HG03571 (cell line): ENCODE results near the gene TMEM170B.

Experiments
- ATAC-seq: cut with Tn5 transposase; IDR thresholded peaks from one replicate; pipeline ENCODE4 v1.9.1; 2021; ENCODE audit not compliant: unreplicated experiment

TMEM170B gene

DNA sequence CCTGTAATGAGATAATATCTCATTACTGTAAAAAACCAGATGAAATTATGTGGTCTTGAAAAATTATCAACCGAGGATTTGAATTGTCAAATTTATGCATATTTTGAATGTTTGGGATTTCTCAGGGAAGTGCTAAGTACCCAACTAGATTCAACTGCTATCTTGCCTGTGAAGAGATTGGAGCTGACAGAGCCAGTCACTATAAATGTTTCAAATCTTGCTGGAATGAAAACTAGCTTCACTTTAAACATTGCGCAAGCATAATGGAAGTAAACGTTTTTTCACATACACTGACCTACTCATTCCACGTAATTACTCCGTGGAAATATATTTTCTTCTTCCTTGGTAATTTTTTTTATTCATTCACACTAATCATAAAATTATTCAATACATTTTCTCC is 46.7 kb downstream of the TMEM170B start:
- no peak for ATAC-seq

DNA sequence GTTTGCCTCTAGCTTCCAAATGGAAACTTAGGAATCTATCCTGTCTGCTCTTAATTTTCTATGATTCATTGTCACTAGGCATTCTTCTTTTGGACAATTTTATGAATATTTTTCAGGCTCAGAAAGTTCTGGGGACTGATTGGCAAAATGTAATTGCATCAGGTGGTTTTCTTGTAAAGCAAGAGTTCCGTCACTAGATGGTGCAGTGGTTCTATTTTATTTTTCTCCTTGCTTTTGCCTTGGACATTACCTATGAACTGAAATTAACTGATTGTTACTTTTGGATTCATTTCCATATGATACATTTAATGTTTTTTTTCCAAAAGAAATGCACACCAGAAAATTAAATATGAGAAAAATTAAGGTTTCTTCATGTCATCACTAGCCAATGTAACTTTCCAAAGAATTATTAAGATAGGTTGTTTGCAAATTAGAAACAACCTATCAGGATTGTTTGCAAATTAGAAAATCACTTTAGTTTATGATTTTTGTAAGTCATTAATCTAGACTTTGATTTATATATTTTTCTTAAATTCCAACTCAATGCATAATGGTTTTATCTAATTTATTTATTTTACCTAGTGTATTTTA is 48.0 kb downstream of the TMEM170B start:
- no peak for ATAC-seq

DNA sequence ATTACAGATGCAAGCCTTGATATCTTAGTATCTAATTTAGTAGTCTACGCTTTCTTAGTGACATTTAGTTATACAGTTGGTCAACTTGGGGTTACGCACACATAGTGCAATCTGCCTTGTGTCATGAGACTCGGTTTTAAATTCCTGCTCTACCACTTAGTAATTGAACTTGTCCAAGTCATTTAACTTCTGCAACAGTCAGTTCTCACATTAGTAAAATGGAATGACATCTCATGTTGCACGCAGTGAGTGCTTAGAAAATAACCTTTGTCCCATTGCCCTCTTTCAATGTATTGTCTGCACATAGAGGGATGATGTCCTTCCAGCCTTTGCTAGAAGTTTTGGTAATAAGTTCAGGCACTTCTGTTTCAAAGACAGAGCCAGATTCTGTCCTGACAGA is 48.6 kb downstream of the TMEM170B start:
- ATAC-seq: no peak

DNA sequence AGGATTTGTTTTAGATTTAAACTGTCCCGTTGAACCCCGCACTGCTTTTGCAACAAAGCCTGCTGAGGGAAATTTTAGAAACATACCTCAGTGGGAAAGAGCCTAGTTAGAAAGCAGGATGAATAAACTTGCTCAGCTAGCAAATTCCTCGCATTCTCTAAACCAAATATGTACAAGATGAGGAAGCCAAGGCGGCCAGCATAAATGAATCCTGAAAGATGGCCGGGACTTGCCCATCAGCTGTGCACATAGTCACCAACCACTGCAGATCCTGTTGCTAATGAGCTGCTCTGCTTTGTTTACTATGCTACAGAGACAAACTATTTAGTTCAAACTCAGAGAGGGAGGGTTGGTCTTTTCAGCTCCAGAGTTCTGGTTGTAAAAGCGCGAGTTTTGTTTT is 49.0 kb downstream of the TMEM170B start:
- ATAC-seq: no peak

DNA sequence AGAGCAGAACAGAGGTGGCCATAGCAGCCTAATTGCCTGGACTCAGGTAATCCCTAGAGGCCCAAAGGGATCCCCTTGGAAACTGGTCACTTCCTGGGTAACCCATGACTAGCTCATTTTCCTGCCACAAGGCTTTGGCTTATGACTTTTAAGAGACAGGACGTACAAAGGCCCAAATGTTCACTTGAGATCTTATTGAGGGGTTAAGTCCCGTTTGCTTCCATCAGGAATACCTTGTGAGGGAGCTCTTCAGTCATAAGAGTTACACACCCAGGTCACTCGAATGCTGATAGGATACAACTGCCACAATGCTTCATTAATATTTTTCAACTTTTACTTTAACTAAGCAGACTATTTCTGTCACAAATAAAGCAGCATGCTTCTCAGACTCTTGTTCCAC is 51.7 kb downstream of the TMEM170B start:
- ATAC-seq: no peak

DNA sequence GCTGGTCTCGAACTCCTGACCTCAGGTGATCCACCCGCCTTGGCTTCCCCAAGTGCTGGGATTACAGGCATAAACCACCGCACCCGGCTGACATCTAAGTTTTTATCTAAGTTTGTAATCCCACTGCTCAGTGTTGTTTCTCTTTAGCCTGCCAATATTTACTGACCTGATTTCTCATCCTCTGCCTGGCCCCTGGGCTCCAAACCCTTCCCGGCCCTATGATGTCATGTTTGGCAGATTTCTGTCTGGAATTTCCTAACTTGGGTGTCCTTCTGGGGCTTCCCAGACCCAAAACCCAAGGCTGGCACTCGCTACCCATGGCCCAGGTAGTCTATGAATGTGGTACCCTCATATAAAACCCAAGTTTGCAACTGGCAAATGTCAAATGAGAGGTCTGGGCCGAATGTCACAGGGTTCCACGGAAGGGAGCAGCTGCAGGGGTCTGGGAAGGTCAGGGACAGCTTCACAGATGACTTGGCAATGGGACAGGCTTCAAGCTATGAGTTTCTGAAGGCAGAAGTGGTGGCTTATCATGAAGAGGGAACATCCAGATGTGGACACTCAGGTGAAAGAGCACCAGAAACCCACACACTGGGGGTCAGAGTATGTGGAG is 54.9 kb downstream of the TMEM170B start:
- ATAC-seq: no peak

DNA sequence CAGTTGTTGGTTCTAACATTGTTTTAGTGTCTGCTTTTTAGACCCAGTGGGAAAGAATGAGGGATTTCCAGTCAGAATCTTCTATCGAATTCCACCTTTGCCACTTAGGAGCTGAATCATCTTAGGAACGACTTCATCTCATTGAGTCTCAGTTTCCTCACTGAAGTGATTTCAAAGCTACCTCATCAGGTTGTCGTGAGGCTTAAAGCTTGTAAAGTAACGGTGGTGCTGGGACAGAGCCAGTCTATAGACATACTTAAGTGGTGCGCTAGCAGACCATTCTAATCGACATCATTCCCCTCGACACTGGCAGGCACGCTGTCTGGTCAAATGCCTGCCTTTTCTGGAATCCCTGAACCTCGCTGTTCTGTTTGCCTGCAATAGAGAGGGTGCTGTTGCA is 55.5 kb downstream of the TMEM170B start:
- ATAC-seq: no peak

DNA sequence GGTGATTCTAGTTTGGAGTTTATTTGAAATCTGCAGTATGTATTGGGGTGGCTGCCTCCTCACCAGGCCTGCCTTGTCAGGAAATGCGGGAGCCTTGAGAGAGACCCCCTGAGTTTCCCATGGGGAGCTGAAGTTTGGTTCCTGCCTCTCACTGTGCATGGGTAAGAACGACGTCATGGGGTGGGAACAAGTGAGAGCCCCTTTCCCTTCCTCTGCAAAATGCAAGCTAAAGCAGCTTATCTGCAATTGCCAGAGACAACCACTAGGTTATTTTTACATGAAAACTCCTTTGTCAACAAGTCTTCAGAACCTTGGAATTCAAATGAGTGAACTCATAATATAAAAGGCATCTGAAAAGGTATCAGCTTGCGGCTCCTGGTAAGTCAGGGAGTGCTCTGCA is 58.4 kb downstream of the TMEM170B start:
- no peak for ATAC-seq

DNA sequence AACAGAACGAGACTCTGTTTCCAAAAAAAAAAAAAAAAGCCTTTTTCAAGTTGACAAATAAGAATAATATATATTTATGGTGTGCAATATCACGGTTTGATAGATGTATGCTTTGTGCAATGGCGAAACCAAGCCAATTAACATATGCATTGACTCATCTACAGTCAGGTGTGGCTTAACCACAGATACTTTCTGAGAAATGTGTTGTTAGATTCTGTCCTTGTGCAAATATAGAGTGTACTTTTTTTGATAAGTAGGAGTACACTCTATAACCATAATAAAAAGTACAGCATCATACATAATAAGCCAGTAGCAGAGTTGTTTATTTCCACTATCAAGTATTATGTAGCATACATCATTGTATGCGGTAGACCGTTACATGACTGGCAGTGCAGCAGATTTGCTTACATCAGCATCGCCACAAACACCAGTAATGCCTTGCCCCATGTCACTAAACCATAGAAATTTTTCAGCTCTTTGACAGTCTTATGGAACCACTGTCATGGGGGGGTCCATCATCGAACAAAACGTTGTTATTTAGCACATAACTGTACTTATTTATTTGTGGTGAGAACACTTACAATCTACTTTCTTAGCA is 59.2 kb downstream of the TMEM170B start:
- no peak for ATAC-seq

DNA sequence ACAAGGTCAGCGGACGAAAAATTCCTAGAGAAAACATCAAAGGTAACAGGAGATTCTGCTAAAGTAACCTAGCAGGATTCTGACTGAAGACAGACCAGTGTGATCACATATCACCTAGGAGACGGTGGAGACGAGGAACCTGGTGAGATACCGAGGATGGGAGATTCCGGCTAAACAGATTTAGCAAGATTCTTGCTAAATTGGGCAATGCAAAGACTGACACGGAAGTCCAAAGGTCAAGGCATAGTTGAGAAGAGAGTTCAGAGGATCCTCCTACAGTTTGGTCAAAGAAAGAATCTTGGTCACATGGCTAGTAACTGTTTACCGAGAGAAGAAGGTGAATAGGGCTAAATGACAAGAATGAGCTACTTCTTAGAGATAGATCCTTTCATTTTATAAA is 61.1 kb downstream of the TMEM170B start:
- no peak for ATAC-seq

DNA sequence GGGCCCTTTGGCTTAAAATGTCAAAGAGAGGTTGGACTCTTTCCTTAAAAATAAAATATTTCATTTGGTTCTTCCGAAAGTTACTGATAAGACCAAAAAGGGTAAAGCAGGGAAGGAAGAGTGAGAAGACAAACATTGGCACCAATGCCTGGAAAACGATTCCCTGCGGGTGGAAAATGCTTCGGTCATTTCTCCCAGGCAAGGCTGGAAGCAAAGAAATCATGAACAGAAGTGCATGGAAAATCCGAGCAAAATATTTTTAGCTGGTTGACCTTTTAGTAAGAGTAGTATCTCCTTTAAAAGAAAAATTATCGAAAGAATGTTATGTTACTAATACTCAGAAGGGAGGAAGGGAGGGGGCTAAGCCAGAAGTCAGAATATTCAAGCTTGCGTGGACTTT is 62.7 kb downstream of the TMEM170B start:
- ATAC-seq: no peak

DNA sequence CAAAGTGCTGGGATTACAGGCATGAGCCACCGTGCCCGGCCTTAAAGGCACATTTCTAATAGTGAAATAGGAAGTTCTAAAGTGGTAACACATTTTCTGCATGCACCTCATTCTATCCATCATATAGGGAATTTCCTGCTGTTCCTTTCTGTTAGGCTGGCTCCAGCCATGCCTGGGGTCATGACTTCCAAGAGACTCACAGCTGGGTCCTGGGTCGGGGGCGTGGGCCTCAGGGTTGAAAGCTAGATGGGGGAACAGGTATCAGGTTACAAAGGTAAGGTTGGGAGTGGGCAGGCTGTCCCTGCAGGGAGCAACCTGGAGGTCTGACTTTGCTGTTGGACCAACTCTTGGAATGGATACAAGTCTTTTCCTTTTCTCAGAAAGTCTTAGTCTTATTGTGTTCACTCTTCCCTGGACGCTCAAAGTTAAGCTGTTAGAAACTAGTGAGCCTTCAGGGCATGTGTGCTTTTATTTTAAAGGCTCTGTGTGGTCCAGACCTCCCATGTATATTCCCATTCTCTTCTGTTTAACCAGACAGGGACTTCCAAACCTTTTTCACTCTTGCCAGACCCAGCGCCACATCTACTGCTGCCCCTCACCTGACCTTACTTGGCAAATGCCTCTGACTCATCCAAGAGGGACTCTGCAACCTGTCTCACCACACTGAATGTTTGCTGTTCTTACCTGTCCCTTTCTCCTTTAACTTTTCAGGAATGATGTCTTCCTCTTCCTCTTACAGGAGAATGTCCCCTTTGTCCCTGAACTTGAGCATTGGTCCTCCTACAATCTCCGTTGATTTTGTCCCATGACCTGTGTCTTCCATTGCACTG is 64.4 kb downstream of the TMEM170B start:
- ATAC-seq: no peak

DNA sequence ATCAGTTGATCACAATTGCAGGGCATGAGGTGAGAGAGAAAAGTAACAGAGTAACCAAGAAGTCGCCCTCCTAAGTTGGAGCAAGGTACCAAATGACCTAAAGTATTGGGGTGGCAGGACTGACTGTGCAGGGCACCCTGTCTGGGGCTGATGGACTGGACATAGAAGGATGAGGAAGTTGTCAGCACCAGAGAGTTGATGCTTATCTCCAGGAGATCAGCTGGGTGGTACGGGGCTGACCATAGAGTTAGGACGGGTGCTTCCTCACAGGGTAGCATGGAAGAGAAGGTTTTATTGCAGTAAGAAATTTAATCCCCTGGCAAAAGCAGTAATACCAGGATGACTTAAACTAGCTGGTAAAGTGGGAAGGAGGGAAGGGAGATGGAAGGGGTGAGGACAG is 66.7 kb downstream of the TMEM170B start:
- no peak for ATAC-seq

DNA sequence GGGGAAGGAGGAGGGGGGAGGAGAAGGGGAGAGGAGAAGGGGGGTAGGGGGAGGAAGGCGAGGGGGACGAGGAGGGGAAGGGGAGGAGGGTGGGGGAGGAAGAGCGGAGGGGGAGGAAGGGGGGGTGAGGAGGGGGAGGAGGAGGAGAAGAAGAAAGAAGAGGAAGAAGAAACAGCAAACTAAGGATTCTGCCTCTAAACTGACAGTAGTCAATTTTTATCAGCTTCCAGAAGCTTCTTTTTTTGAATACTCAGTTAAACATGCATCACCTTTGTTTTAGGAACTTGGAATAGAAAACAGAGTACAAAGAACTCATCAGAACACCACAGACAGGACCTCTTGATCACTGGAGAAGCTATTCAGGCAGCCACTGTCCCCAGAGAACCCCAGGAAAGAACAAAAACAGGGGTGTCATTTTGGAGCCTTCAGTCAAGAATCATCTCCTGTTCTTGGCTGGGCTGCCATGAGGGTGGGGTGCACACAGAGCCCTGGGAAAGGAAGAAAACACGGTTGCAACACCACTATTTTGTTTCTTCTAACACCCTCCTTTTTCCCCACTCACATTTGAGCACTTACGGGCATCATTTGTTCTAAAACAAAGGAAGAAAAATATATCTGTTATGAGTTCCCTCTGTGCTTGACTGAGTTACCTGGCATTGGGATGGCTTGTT is 67.4 kb downstream of the TMEM170B start:
- ATAC-seq: no peak

DNA sequence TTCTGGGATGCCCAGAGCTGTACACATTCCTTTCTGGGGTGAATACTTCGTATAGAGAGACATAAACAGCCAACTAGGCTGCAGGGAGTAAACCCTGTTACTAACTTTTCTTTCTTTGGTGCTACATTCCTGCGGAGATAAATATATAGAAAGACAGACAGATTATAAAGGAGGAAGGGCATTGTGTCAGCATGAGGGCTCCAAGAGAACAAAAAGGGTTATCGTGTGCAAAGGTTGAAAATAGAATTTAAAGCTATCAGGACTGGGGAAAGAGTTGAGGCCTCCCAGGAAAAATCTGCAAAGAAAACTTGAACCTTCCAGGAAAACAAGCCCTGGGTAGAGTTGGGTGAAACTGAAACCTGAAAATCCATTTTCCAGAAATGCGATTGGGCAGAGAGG is 68.0 kb downstream of the TMEM170B start:
- no peak for ATAC-seq

DNA sequence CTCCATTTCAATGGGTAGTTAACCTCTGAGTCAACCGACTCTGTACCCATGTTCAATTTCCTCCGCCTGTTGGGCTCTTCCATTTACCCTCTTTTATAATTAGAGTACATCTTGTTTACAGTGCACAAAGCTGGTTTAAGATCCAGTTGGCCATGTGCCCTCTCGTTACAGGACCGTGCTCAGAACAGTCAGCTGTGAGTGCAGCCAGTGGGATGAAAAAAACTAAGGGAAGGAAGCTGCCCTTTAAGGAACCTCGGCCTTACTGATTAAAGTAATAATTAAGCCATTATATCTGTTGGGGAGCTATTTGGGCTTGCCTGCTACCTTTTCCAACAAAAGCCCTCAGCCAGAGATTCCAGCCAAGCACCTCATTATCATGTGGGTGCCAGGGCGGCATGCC is 68.8 kb downstream of the TMEM170B start:
- ATAC-seq: no peak

DNA sequence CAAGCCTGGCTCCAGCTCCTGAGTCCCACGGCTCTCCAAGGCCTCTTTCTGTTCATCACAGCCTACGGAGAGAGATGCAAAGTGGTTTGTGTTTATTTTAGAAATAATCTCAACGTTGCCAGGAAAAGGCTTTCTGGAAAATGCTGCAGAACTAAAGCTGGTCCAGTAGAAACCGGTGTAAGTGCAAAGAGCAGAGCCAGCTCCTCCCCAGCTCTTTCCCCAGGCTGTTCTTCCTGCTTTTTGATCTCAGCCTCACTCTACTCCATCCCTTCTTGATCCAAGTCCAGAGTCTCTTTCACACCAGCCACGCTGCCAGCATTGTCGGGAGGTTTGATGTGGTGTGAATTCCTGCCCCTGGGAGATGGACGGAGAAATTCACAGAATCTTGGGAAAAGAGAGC is 69.8 kb downstream of the TMEM170B start:
- ATAC-seq: no peak

DNA sequence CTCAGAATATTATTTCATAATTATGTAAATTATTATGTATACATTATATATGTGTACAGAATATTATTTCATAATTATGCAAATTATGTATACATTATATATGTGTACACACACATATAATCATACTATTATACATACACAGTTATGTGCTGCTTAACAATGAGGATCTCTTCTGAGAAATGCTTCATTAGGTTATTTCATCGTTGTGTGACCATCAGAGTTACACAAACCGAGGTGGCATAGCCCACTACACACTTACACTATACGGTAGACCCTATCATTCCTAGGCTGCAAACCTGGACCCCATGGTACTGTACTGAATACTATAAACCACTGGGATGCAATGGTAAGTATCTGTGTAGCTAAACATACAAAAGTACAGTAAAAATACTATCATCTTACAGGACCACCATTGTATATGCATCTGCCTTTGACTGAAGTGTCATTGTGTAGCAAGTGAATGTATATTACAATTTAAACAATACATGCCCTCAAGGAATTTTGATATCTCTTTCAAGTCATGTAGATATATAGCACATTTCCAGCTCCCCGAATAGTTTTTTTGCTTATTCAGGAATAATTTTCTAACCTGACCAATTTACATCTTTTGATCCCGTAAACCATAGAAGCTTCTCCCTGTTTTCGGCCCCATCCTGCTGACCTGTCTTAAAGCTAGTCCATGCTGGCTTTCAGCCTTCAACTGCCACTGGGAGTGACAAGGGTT is 71.2 kb downstream of the TMEM170B start:
- ATAC-seq: no peak

DNA sequence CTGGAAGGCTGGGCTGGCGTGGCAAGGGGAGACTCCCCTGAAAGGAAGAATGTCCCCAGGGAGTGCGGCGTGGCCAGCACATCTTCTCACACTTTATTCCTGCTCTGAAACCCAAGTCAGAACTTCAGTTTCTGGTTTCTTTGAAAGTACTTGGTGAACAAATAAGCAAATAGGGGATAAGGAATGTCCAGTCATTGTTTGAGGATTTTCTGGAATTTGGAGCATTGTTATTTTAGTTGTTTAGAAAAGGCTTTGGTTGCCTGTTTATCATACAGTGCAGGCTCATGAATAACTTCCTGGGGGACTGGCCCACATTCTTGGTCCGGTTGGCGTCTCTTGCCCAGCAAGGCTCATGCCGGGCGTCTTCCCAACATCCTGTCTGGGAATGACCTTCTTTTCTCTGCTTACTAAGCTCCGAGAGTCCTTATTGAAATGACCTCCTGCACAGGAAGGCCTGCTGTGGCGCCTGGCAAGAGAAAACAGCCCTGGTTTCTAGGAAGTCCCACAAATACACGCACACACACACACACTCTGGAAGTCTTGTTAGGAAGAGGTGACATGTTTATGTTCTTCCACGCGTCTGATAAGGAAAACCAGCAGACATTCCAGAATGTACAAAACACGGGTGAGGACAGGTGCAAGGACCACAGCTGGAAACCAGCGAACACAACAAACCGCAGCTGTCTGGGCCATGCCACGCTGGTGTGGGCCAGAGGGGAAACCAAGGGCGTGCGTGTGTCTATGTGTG is 71.9 kb downstream of the TMEM170B start:
- ATAC-seq: no peak

DNA sequence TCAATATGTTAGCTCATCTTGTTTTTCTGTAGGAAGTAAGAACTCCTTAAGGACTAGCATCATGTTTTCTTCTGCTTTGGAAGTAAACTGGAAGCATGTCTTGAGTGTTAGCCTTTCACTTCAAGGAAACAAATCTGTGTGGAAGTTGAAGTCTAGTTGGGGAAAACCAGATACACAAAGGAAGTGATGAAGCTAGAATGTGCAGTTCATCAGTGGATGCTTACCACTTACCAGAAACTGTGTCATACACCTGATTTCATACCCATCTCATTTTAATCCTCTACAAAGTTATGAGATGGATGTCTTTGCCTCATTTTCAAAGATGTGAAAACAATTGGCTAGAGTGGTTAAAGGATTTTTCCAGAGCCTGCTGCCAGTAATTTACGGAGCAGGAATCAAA is 75.8 kb downstream of the TMEM170B start:
- no peak for ATAC-seq
